ENCODE measurements around the gene TMEM181.
"Not testable (repeated sequence)": the region's sequence is repeated elsewhere in the genome, so short reads cannot be mapped to it uniquely, and the experiment has no call there.

The TMEM181 gene

DNA sequence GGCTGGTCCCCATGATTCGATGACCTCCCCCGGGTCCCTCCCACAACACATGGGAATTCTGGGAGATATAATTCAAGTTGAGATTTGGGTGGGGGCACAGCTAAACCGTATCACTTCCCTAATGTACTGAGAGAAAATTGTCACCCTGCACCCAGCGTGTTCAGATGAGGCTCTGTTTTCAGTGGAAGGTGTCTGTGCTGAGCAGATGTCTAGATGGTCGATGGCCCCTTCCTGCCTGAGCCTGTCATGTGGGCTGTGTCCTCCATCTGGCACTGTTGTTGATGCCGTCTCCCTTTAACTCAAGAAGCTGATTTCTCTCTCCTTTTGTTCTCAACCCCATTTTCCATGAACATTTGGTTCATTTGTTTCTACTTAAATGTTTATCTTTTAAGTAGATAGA is 37.0 kb downstream of the TMEM181 start:
- no peak overlapping the region for H3K27ac ChIP-seq (ENCODE audit: low read depth, low read length, severe bottlenecking)
- H3K9me3 ChIP-seq (ENCODE audit: control insufficient read depth, low read length), result no peaks in the 10 kb centered on the region
- H3K4me3 ChIP-seq (ENCODE audit: extremely low read depth, insufficient read depth, low read length, poor library complexity, severe bottlenecking), result no peak overlapping the region
- peaks cover 81% of the 10 kb centered on the region for H3K36me3 ChIP-seq (ENCODE audit: control insufficient read depth, insufficient read depth, low read length)
- no peaks in the 10 kb centered on the region for H3K4me1 ChIP-seq (ENCODE audit: control insufficient read depth, insufficient read depth, low read length, poor library complexity, severe bottlenecking)
- WGBS, 2 experiments (ENCODE audit: insufficient coverage in 2 of 2), result 94 to 97% methylated on average over 3 to 5 of the region's 6 CpGs

DNA sequence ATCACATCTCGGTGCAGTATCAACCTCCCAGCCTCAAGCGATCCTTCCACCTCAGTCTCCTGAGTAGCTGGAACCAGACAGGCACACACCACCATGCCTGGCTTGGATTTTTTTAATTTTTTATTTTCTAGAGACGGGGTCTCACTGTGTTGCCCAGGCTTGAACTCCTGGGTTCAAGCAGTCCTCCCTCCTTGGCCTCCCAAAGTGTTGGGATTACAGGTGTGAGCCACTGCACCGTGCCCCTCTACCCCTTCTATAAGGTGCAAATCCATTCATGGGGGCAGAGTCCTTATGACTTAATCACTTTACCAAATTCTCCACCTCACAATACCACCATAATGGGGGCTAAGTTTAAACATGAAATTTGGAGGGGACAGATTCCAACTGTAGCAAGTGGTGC is 37.7 kb downstream of the TMEM181 start:
- H3K4me3 ChIP-seq (ENCODE audit: extremely low read depth, insufficient read depth, low read length, poor library complexity, severe bottlenecking), result no peak overlapping the region
- H3K9me3 ChIP-seq (ENCODE audit: control insufficient read depth, low read length), result no peaks in the 10 kb centered on the region
- no peak overlapping the region for H3K27ac ChIP-seq (ENCODE audit: low read depth, low read length, severe bottlenecking)
- peaks cover 80% of the 10 kb centered on the region for H3K36me3 ChIP-seq (ENCODE audit: control insufficient read depth, insufficient read depth, low read length)
- 92 to 97% methylated on average over 3 of the region's 4 CpGs for WGBS, 2 experiments (ENCODE audit: insufficient coverage in 2 of 2)
- H3K4me1 ChIP-seq (ENCODE audit: control insufficient read depth, insufficient read depth, low read length, poor library complexity, severe bottlenecking), result no peaks in the 10 kb centered on the region

DNA sequence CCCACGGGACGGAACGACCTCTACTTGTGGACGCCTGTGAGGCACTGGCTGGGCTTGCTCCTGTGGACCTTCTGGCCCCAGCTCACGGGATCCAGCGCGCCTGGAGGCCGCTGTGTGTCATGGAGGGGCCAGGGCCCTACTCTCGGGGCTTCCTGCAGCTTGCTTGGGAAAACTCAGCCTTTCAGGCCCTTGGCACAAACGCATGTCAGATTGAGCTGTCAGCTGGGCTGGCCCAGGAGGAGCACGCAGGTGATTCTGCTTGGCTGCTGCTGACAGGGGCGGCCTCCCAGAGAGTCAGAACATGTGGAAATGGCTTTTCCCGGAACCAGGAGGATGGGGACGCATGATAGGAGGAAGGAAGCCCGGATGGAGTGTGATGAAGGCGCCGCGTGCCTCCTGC is 39.7 kb downstream of the TMEM181 start:
- no peaks in the 10 kb centered on the region for H3K9me3 ChIP-seq (ENCODE audit: control insufficient read depth, low read length)
- H3K27ac ChIP-seq (ENCODE audit: low read depth, low read length, severe bottlenecking), result no peak overlapping the region
- WGBS, 2 experiments (ENCODE audit: insufficient coverage in 2 of 2), result 95% methylated on average over 15 to 18 of the region's 18 CpGs
- H3K4me3 ChIP-seq (ENCODE audit: extremely low read depth, insufficient read depth, low read length, poor library complexity, severe bottlenecking), result no peak overlapping the region
- peaks cover 75% of the 10 kb centered on the region for H3K36me3 ChIP-seq (ENCODE audit: control insufficient read depth, insufficient read depth, low read length)
- no peaks in the 10 kb centered on the region for H3K4me1 ChIP-seq (ENCODE audit: control insufficient read depth, insufficient read depth, low read length, poor library complexity, severe bottlenecking)

DNA sequence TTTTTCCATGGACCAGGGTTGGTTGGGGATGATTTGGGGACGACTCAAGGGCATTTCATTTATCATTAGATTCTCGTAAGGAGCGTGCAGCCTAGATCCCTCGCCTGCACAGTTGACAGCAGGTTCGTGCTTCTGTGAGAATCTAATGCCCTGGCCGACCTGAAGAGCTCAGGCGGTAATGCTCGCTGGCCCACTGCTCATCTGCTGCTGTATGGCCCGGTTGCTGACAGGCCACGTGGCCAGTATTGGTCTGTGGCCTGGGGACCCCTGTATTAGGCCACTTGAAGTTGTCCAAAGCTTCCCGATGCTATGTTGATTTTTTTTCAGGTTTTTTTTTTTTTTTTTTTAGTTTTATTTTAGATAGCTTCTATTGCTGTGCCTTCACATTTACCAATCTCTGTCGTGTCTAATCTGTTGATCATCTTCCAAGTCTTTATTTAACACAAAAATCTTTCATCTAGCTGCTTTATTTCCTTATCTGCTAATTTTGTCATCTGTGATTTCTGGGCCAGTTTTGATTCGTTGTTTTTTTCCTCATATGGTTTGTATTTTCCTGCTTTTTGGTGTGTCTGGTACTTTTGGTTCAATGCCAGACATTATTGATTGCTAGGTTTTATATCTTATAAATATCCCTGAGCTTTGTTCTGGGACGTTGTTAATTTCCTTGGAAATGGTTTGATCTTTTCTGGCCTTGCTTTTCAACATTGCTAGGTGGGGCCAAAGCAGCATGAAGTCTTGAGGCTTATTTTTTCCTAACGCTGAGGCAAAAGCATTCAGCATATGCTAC is 43.6 kb downstream of the TMEM181 start:
- no peak overlapping the region for H3K4me3 ChIP-seq (ENCODE audit: extremely low read depth, insufficient read depth, low read length, poor library complexity, severe bottlenecking)
- no peaks in the 10 kb centered on the region for H3K9me3 ChIP-seq (ENCODE audit: control insufficient read depth, low read length)
- peaks cover 74% of the 10 kb centered on the region for H3K36me3 ChIP-seq (ENCODE audit: control insufficient read depth, insufficient read depth, low read length)
- no peaks in the 10 kb centered on the region for H3K4me1 ChIP-seq (ENCODE audit: control insufficient read depth, insufficient read depth, low read length, poor library complexity, severe bottlenecking)
- 91 to 93% methylated on average over 12 of the region's 15 CpGs for whole genome bisulfite sequencing, 2 experiments (ENCODE audit: insufficient coverage in 2 of 2)
- no peak overlapping the region for H3K27ac ChIP-seq (ENCODE audit: low read depth, low read length, severe bottlenecking)

DNA sequence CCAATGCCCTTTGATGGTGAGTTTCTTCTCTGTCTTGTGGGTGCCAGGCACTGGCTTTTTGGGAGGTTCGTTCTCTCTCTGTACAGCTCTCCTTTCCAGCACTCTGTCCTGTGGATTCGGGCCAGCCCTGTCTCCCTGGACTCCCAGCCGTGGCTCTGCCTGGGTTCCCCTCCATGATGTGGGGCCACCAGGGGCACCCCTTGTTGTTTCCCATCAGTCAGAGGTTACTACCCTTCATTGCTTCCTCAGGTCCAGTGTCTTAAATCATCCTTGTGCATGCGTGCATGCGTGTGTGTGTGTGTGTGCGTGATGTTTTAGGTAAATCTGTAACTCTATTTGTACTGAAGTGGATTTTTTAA is 44.1 kb downstream of the TMEM181 start:
- Histone ChIP-seq H3K4me1 (ENCODE audit: control insufficient read depth, insufficient read depth, low read length, poor library complexity, severe bottlenecking) (no peaks in the 10 kb centered on the region), H3K36me3 (ENCODE audit: control insufficient read depth, insufficient read depth, low read length) (peaks cover 73% of the 10 kb centered on the region), H3K4me3 (ENCODE audit: extremely low read depth, insufficient read depth, low read length, poor library complexity, severe bottlenecking) (no peak overlapping the region), H3K9me3 (ENCODE audit: control insufficient read depth, low read length) (no peaks in the 10 kb centered on the region), H3K27ac (ENCODE audit: low read depth, low read length, severe bottlenecking) (no peak overlapping the region)
- 89 to 95% methylated on average over 3 to 6 of the region's 6 CpGs for WGBS, 2 experiments (ENCODE audit: insufficient coverage in 2 of 2)

DNA sequence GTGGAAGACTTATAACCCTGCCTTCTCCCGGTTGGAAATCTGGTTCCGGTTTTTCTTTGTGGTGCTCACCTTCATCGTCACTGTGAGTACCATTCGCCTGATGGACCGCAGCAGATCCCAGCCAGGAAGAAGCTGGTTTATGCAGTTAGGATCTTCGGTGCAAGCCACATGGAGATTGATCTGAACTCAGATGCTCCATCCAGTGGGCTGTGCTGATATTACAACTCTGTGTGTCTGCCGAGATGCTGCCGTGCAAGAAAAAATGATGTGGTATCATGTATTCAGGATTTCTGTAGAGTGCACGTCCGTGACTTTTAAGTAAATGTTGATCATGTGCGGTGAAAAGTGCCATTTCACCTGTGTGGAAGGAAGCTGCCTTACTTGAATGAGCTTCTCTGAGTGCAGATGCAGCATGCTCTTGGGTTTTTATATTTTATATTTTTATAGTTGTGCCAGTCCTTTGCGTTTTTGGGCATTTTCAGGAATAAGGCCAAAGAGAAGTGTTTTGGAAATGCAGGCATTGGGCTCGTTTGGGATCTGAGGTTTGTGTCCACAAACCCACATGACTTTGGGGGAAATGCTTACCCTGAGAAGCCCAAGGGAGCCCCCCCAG is 45.5 kb downstream of the TMEM181 start:
- WGBS, 2 experiments (ENCODE audit: insufficient coverage in 2 of 2), result 67 to 68% methylated on average over 12 of the region's 13 CpGs
- Histone ChIP-seq H3K9me3 (ENCODE audit: control insufficient read depth, low read length) (no peaks in the 10 kb centered on the region), H3K4me3 (ENCODE audit: extremely low read depth, insufficient read depth, low read length, poor library complexity, severe bottlenecking) (no peak overlapping the region), H3K27ac (ENCODE audit: low read depth, low read length, severe bottlenecking) (no peak overlapping the region), H3K4me1 (ENCODE audit: control insufficient read depth, insufficient read depth, low read length, poor library complexity, severe bottlenecking) (peaks cover 9% of the 10 kb centered on the region), H3K36me3 (ENCODE audit: control insufficient read depth, insufficient read depth, low read length) (peaks cover 76% of the 10 kb centered on the region)

DNA sequence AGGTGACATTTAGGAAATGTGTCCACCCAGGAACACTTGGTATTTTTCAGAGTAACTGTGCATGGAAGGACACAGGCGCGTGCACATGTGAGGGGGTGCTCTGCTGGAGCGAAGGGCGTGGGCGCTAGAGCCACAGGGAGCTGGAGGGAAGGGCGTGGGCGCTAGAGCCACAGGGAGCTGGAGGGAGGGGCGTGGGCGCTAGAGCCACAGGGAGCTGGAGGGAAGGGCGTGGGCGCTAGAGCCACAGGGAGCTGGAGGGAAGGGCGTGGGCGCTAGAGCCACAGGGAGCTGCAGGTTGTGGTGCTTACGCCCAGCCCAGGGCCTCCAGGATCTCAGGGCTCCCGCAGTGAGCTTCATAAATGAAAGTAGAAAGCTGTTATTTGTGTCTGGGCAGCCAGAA is 46.1 kb downstream of the TMEM181 start:
- 87 to 98% methylated on average over 13 to 15 of the region's 15 CpGs for WGBS, 2 experiments (ENCODE audit: insufficient coverage in 2 of 2)

DNA sequence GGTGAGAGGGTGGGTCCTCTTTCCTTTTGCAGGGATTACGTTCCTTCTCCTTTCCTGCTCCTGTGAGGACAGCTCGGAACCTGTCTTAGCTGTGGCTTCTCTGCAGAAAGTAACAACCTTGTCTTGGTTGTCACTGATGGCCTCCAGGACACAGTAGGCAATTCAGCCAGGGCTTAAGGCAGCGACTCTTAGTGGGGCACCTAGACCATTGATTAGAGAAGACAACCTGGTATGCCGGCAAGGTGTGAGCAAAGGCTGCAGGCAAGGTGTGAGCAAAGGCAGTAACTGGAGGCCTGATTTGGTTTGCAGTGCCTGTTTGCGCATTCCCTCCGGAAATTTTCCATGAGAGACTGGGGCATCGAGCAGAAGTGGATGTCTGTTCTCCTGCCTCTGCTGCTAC is 47.0 kb downstream of the TMEM181 start:
- Histone ChIP-seq H3K4me3 (ENCODE audit: extremely low read depth, insufficient read depth, low read length, poor library complexity, severe bottlenecking) (no peak overlapping the region), H3K9me3 (ENCODE audit: control insufficient read depth, low read length) (no peaks in the 10 kb centered on the region), H3K4me1 (ENCODE audit: control insufficient read depth, insufficient read depth, low read length, poor library complexity, severe bottlenecking) (peaks cover 25% of the 10 kb centered on the region), H3K27ac (ENCODE audit: low read depth, low read length, severe bottlenecking) (no peak overlapping the region), H3K36me3 (ENCODE audit: control insufficient read depth, insufficient read depth, low read length) (peaks cover 73% of the 10 kb centered on the region)
- 88 to 90% methylated on average over 5 to 6 of the region's 7 CpGs for WGBS, 2 experiments (ENCODE audit: insufficient coverage in 2 of 2)

More for the DNA sequence above, 46.1 kb downstream of the TMEM181 start:
- H3K4me1 ChIP-seq (ENCODE audit: control insufficient read depth, insufficient read depth, low read length, poor library complexity, severe bottlenecking), result peaks cover 16% of the 10 kb centered on the region
- H3K27ac ChIP-seq (ENCODE audit: low read depth, low read length, severe bottlenecking); H3K4me3 ChIP-seq (ENCODE audit: extremely low read depth, insufficient read depth, low read length, poor library complexity, severe bottlenecking); H3K9me3 ChIP-seq (ENCODE audit: control insufficient read depth, low read length): not testable (repeated sequence)
- H3K36me3 ChIP-seq (ENCODE audit: control insufficient read depth, insufficient read depth, low read length), result peaks cover 76% of the 10 kb centered on the region

DNA sequence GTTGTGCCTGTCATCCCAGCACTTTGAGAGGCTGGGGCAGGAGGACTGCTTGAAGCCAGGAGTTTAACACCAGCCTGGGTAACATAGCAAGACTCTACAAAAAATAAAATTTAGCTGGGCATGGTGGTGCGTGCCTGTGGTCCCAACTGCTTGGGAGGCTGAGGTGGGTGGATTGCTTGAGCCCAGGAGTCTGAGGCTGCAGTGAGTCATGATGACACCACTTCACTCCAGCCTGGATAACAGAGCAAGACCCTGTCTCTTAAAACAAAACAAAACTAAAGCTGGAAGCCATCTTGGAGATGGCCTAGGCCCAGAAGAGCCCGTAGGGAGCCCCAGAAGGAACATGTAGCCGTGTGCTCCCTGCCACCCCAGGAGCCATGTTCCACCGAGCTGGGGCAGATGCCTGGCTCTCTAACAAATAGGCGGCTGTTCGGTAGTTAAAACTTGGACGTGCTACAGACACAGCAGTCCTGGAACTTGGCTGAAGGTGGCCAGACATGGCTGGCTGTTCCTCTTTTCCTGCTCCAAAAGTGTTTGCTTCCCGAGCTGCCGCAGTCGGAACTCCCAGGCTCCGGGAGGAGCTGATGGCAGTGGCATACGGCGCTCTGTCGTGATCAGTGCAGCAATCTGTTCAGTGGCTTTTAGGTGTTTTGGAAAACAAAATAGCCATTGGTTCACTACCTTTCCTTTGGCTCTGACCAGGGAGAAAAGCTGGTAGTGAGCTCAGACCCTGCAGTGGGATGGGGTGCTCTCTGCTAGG is 47.7 kb downstream of the TMEM181 start:
- Histone ChIP-seq H3K36me3 (ENCODE audit: control insufficient read depth, insufficient read depth, low read length) (peaks cover 70% of the 10 kb centered on the region), H3K4me3 (ENCODE audit: extremely low read depth, insufficient read depth, low read length, poor library complexity, severe bottlenecking) (no peak overlapping the region), H3K27ac (ENCODE audit: low read depth, low read length, severe bottlenecking) (no peak overlapping the region), H3K4me1 (ENCODE audit: control insufficient read depth, insufficient read depth, low read length, poor library complexity, severe bottlenecking) (peaks cover 30% of the 10 kb centered on the region), H3K9me3 (ENCODE audit: control insufficient read depth, low read length) (no peaks in the 10 kb centered on the region)
- WGBS, 2 experiments (ENCODE audit: insufficient coverage in 2 of 2), result 94 to 97% methylated on average over 14 of the region's 14 CpGs

DNA sequence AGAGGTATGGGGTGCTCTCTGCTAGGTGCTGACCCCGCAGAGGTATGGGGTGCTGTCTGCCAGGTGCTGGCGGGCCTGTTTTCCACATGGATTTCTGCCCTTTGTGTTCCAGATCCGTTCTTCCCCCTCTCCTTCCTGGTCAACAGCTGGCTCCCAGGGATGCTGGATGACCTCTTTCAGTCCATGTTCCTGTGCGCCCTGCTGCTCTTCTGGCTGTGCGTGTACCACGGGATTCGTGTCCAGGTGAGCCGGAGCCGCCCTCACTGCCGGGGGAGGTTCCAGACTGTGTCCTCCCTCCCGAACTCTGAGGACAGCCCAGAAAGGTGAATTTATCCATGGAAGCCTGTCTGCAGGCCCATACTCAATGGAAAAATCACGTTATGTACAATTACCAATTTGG is 48.3 kb downstream of the TMEM181 start:
- Histone ChIP-seq H3K4me1 (ENCODE audit: control insufficient read depth, insufficient read depth, low read length, poor library complexity, severe bottlenecking) (peaks cover 35% of the 10 kb centered on the region), H3K27ac (ENCODE audit: low read depth, low read length, severe bottlenecking) (no peak overlapping the region), H3K36me3 (ENCODE audit: control insufficient read depth, insufficient read depth, low read length) (peaks cover 71% of the 10 kb centered on the region), H3K9me3 (ENCODE audit: control insufficient read depth, low read length) (no peaks in the 10 kb centered on the region), H3K4me3 (ENCODE audit: extremely low read depth, insufficient read depth, low read length, poor library complexity, severe bottlenecking) (no peak overlapping the region)
- 94 to 95% methylated on average over 11 of the region's 12 CpGs for WGBS, 2 experiments (ENCODE audit: insufficient coverage in 2 of 2)

Measured in mesodermal cell (in vitro differentiated cells).